Measurements from ENCODE around the gene IER5.

GRCh38 chr1:181059435-181059834 is 29.1 kb upstream of the IER5 start:
- TF ChIP-seq EZH2 (IDR thresholded peaks at IDR 0.05; ENCODE audit: borderline replicate concordance, insufficient read depth, low read length, poor library complexity, severe bottlenecking) (no peak), SMC3 (conservative IDR thresholded peaks at IDR 0.05; ENCODE audit: poor library complexity) (no peak), CTCF (IDR thresholded peaks at IDR 0.05; ENCODE audit: poor library complexity, severe bottlenecking) (no peak), POLR2AphosphoS5 (IDR thresholded peaks at IDR 0.05) (no peak)
